A549 (cell line): ENCODE measurements around the gene MPST. TPM values are rescaled to one million over a fixed set of nuclear protein-coding genes. Genes with fewer than 3 reads are reported as not detected.

ENCODE experiments used
- ATAC-seq, 2 experiments: fragments of 200-7000 bp in 1 of 2; fragments of >200 bp in 1 of 2; cut with Nextera tagmentation in 1 of 2; cut with Tn5 transposase in 1 of 2; 3 replicates each; pipeline versions ENCODE4 v1.8.0 to v1.9.1; 2018 to 2020; ENCODE audit warnings: mild to moderate bottlenecking in 1 of 2, moderate library complexity in 1 of 2
- CTCF ChIA-PET: fragments of 300-600 bp; sonication (Branson Sonifier 250); formaldehyde crosslinking; extraction: SDS; loops from one replicate; lab custom pipeline; 2021; ENCODE audit warnings: antibody characterized with exemption, inconsistent platforms; lab: Yijun Ruan, JAX
- POLR2A ChIA-PET: fragments of 350-600 bp; formaldehyde crosslinking; extraction: SDS; loops from one replicate; lab custom pipeline; 2021; ENCODE audit warnings: antibody characterized with exemption, inconsistent platforms; lab: Yijun Ruan, JAX
- DNase-seq, 2 experiments: peaks; one replicate each; pipeline versions ENCODE4 v3.0.0 to v3.0.0-alpha.2; 2011 to 2016; ENCODE audit warnings: low read depth in 1 of 2, low spot score in 1 of 2
- FAIRE-seq: peaks from 2 replicates; lab custom pipeline; 2011; peaks lifted over from hg19 to GRCh38; lab: Jason Lieb, UNC
- H3K27ac ChIP-seq, 2 experiments: fragments of >200 bp; sonication (Bioruptor Twin); formaldehyde crosslinking; 3 replicates each; pipeline ENCODE4 v1.5.1; 2016 to 2017
- H3K4me1 ChIP-seq: fragments of >200 bp; sonication (Bioruptor Twin); formaldehyde crosslinking; 3 replicates; pipeline ENCODE4 v1.6.1; 2016
- H3K4me2 ChIP-seq: fragments of >200 bp; sonication (Bioruptor Twin); formaldehyde crosslinking; 3 replicates; pipeline ENCODE4 v1.6.1; 2016
- H3K4me3 ChIP-seq: fragments of >200 bp; sonication (Bioruptor Twin); formaldehyde crosslinking; 3 replicates; pipeline ENCODE4 v1.5.1; 2016
- H3K9me3 ChIP-seq: fragments of >200 bp; sonication (Bioruptor Twin); formaldehyde crosslinking; 3 replicates; pipeline ENCODE4 v1.6.1; 2016
- CEBPB ChIP-seq, 2 experiments: fragments of >200 bp in 1 of 2; sonication (Bioruptor Twin) in 1 of 2; formaldehyde crosslinking in 1 of 2; IDR thresholded peaks; 2 replicates each; pipeline ENCODE4 v1.6.1; 2012 to 2016
- ESRRA ChIP-seq: fragments of 150-350 bp; IDR thresholded peaks from 2 replicates; pipeline ENCODE4 v1.6.1; 2014; ENCODE audit warnings: mild to moderate bottlenecking, low read length, borderline replicate concordance
- HDAC2 ChIP-seq: fragments of 200-600 bp; sonication (generic); IDR thresholded peaks from 2 replicates; pipeline ENCODE4 v1.6.1; 2016
- HOXB5 ChIP-seq: fragments of 250-450 bp; sonication (Bioruptor Pico); IDR thresholded peaks from 2 replicates; pipeline ENCODE4 v1.5.0; 2020; ENCODE audit warnings: mild to moderate bottlenecking, moderate library complexity
- JUNB ChIP-seq: fragments of >200 bp; sonication (Bioruptor Twin); formaldehyde crosslinking; IDR thresholded peaks from 2 replicates; pipeline ENCODE4 v1.6.1; 2016
- MAFK ChIP-seq: fragments of 450-650 bp; IDR thresholded peaks from 2 replicates; pipeline ENCODE4 v1.6.1; 2014; ENCODE audit not compliant: partially characterized antibody
- MAZ ChIP-seq: fragments of 150-350 bp; IDR thresholded peaks from 2 replicates; pipeline ENCODE4 v1.6.1; 2014; ENCODE audit warnings: antibody characterized with exemption, low read depth, low read length, borderline replicate concordance
- MYC ChIP-seq: IDR thresholded peaks from 2 replicates; pipeline ENCODE4 v1.6.1; 2012; ENCODE audit warnings: mild to moderate bottlenecking, inconsistent platforms, low read length, improper control_type of control experiment, borderline replicate concordance
- NFE2L2 ChIP-seq: fragments of 150-350 bp; conservative IDR thresholded peaks from 2 replicates; pipeline ENCODE4 v1.6.1; 2014; ENCODE audit warnings: low read length
- NPAS2 ChIP-seq: fragments of 250-450 bp; sonication (Bioruptor Pico); IDR thresholded peaks from 2 replicates; pipeline ENCODE4 v1.8.0; 2022; ENCODE audit warnings: mild to moderate bottlenecking, moderate library complexity, borderline replicate concordance
- PHF8 ChIP-seq: fragments of 200-600 bp; sonication (generic); IDR thresholded peaks from 2 replicates; pipeline ENCODE4 v1.6.1; 2016; ENCODE audit warnings: low read depth, mild to moderate bottlenecking, antibody characterized with exemption, moderate library complexity, borderline replicate concordance
- POLR2A ChIP-seq: IDR thresholded peaks from 2 replicates; pipeline ENCODE4 v1.6.1; 2012; ENCODE audit warnings: mild to moderate bottlenecking, low read length
- POLR2AphosphoS2 ChIP-seq: conservative IDR thresholded peaks from 2 replicates; pipeline ENCODE4 v1.6.1; 2012; ENCODE audit warnings: low read length, improper control_type of control experiment, inconsistent platforms
- RARB ChIP-seq: fragments of 250-450 bp; sonication (Bioruptor Pico); IDR thresholded peaks from 2 replicates; pipeline ENCODE4 v1.8.0; 2021; ENCODE audit warnings: mild to moderate bottlenecking, moderate library complexity
- RFX5 ChIP-seq: fragments of 450-650 bp; IDR thresholded peaks from 2 replicates; pipeline ENCODE4 v1.7.1; 2014; ENCODE audit warnings: antibody characterized with exemption, mild to moderate bottlenecking, moderate library complexity
- RNF2 ChIP-seq: fragments of 200-600 bp; sonication (generic); IDR thresholded peaks from 2 replicates; pipeline ENCODE4 v1.6.1; 2016; ENCODE audit warnings: low read depth, mild to moderate bottlenecking, antibody characterized with exemption, moderate library complexity, borderline replicate concordance
- TFCP2L1 ChIP-seq: fragments of 250-450 bp; sonication (Bioruptor Pico); IDR thresholded peaks from 2 replicates; pipeline ENCODE4 v1.5.0; 2021; ENCODE audit warnings: mild to moderate bottlenecking
- TP53 ChIP-seq: fragments of 250-450 bp; sonication (Bioruptor Pico); IDR thresholded peaks from 2 replicates; pipeline ENCODE4 v1.5.0; 2021; ENCODE audit warnings: mild to moderate bottlenecking, moderate library complexity
- ZFP36 ChIP-seq: fragments of 450-650 bp; IDR thresholded peaks from 2 replicates; pipeline ENCODE4 v1.6.1; 2014; ENCODE audit warnings: borderline replicate concordance; ENCODE audit not compliant: partially characterized antibody
- ZNF302 ChIP-seq: fragments of 250-450 bp; sonication (Bioruptor Pico); IDR thresholded peaks from 2 replicates; pipeline ENCODE4 v1.9.0; 2021; ENCODE audit warnings: inconsistent platforms, mild to moderate bottlenecking, moderate library complexity
- WGBS: methylation state at CpG from one replicate; pipeline ENCODE4 v1.1.6; 2017; ENCODE audit errors: missing lambda C conversion rate; 5-methylcytosine and 5-hydroxymethylcytosine counted together
- polyA plus RNA-seq, 4 experiments: library from polyadenylated mRNA; depleted of rRNA in 3 of 4; stranded (reverse); fragments of >200 nt; fragmentation: RNase III in 1 of 4; extraction: RNeasy Plus Mini Kit Qiagen cat#74134 plus additional on column Dnase treatment in 1 of 4; gene quantifications; 2 replicates in 3 of 4; 3 replicates in 1 of 4; pipeline ENCODE4 v1.2.3, GENCODE V29; 2011 to 2017
- TF ChIP-seq, protein P1 (sequence below): IDR thresholded peaks from 2 replicates; pipeline ENCODE4 v1.6.1; 2012
- TF ChIP-seq, protein P2 (sequence below): fragments of 250-450 bp; sonication (Bioruptor Pico); IDR thresholded peaks from 2 replicates; pipeline ENCODE4 v1.5.0; 2021; ENCODE audit warnings: mild to moderate bottlenecking, moderate library complexity, borderline replicate concordance
- TF ChIP-seq, protein P3 (sequence below): fragments of >200 bp; sonication (Bioruptor Twin); formaldehyde crosslinking; IDR thresholded peaks from 3 replicates; pipeline ENCODE4 v1.6.1; 2016
- TF ChIP-seq, protein P4 (sequence below): fragments of 200-600 bp; sonication (generic); IDR thresholded peaks from 2 replicates; pipeline ENCODE4 v1.6.1; 2016; ENCODE audit warnings: antibody characterized with exemption, mild to moderate bottlenecking, moderate library complexity

The MPST gene
- polyA plus RNA-seq, 2 of the 4 experiments (the other 2 are of a cell fraction) = 44.2 to 63.3 TPM

DNA sequence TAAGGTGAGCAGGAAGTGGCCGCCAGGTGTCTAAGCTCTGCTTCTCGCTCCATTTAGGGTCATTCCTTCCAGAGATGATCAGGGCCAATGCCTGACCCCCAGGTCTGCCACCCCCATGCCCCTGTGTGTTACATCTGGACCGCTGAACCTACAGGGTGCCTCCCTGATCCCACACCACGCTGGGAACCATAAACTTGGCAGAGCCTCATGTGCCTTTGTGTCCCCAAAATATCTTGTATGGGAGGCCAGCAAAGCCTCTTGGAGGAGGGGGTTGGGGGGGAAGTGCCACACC is 4.0 kb upstream of the MPST start:
- FAIRE-seq (no peak), ATAC-seq (no peak), DNase-seq (no peak)
- 80% methylated on average over 4 of the region's 4 CpGs for whole genome bisulfite sequencing
- Histone ChIP-seq H3K4me3 (no peak overlapping the region), H3K4me2 (no peak overlapping the region), H3K9me3 (no peaks in the 10 kb centered on the region), H3K27ac (0 out of 6 replicates have a peak overlapping the region, but pooled peaks of 1 of the 2 experiments have one; percentile 32), H3K4me1 (peaks cover 28% of the 10 kb centered on the region)
- ChIA-PET CTCF (interaction anchor here (2.4 to 9.0 kb wide), 2 partner anchors 15 to 29 kb away, joined by 7 to 77 read pairs; no protein-coding TSS in a partner anchor), POLR2A (interaction anchor here (0.7 kb wide), 1 partner anchor 1992 kb away, joined by 6 read pairs; no protein-coding TSS in a partner anchor)
- TF ChIP-seq JUNB (no peak), ZNF302 (CRISPR knock-in tag) (no peak)

DNA sequence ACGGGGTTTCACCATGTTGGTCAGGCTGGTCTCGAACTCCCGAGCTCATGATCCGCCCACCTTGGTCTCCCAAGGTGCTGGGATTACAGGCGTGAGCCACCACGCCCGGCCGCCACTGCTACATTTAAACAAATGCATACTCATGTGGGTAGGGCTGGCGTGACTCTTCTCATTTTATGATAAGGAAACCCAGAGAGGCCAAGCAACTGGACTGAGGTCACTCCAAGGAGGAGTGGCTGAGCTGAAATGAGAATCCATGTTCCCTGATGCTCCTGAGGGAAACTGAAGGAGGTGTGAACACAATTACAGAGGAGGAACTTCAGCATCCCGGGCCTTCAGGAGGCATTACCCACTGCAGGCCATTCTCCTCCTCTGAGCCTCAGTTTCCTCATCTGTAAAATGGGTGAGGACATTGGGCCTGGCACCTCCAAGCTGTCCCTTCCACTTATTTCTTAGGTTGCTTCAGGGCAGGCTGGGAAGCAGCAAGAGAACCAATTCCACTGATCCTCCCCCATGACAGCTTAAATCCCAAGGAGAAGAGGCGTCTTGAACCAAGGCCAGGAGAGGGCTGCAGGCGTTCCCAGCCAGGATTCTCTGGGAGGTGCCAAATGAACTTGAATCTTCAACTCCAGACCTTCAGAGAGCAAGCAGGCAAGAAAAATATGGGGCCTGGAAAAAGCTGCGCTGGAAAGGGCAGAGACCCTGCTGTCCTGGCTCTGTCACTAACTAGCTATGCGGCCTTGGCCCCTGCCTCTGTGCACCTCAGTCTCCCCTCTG is 3.2 kb upstream of the MPST start:
- no peaks in the 10 kb centered on the region for H3K9me3 ChIP-seq
- FAIRE-seq (no peak), ATAC-seq (no peak), DNase-seq (no peak)
- H3K4me1 ChIP-seq = peaks cover 34% of the 10 kb centered on the region
- no peak overlapping the region for H3K4me3 ChIP-seq
- no peak overlapping the region for H3K4me2 ChIP-seq
- CTCF ChIA-PET = interaction anchor here (0.5 to 9.0 kb wide), 5 partner anchors 15 to 1639 kb away, joined by 3 to 77 read pairs (median 7); no protein-coding TSS in a partner anchor
- TF ChIP-seq RFX5 (no peak), TP53 (CRISPR knock-in tag) (no peak), ZFP36 (no peak), NPAS2 (CRISPR knock-in tag) (no peak), TFCP2L1 (CRISPR knock-in tag) (no peak), CEBPB (IDR thresholded peaks at IDR 0.05) (no peak), POLR2A (no peak), RARB (no peak), POLR2AphosphoS2 (no peak), MYC (no peak), ZNF302 (CRISPR knock-in tag) (no peak), HOXB5 (CRISPR knock-in tag) (no peak), HDAC2 (no peak), PHF8 (no peak), MAFK (no peak)
- TF ChIP-seq, protein P1, sequence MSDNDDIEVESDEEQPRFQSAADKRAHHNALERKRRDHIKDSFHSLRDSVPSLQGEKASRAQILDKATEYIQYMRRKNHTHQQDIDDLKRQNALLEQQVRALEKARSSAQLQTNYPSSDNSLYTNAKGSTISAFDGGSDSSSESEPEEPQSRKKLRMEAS = no peak
- TF ChIP-seq, protein P2, sequence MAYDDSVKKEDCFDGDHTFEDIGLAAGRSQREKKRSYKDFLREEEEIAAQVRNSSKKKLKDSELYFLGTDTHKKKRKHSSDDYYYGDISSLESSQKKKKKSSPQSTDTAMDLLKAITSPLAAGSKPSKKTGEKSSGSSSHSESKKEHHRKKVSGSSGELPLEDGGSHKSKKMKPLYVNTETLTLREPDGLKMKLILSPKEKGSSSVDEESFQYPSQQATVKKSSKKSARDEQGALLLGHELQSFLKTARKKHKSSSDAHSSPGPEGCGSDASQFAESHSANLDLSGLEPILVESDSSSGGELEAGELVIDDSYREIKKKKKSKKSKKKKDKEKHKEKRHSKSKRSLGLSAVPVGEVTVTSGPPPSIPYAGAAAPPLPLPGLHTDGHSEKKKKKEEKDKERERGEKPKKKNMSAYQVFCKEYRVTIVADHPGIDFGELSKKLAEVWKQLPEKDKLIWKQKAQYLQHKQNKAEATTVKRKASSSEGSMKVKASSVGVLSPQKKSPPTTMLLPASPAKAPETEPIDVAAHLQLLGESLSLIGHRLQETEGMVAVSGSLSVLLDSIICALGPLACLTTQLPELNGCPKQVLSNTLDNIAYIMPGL (CRISPR knock-in tag) = no peak
- TF ChIP-seq, protein P3, sequence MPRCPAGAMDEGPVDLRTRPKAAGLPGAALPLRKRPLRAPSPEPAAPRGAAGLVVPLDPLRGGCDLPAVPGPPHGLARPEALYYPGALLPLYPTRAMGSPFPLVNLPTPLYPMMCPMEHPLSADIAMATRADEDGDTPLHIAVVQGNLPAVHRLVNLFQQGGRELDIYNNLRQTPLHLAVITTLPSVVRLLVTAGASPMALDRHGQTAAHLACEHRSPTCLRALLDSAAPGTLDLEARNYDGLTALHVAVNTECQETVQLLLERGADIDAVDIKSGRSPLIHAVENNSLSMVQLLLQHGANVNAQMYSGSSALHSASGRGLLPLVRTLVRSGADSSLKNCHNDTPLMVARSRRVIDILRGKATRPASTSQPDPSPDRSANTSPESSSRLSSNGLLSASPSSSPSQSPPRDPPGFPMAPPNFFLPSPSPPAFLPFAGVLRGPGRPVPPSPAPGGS = no peak
- 84% methylated on average over 5 of the region's 14 CpGs for WGBS
- no peak overlapping the region for H3K27ac ChIP-seq
- POLR2A ChIA-PET = interaction anchor here (0.7 kb wide), 1 partner anchor 1992 kb away, joined by 6 read pairs; no protein-coding TSS in a partner anchor

DNA sequence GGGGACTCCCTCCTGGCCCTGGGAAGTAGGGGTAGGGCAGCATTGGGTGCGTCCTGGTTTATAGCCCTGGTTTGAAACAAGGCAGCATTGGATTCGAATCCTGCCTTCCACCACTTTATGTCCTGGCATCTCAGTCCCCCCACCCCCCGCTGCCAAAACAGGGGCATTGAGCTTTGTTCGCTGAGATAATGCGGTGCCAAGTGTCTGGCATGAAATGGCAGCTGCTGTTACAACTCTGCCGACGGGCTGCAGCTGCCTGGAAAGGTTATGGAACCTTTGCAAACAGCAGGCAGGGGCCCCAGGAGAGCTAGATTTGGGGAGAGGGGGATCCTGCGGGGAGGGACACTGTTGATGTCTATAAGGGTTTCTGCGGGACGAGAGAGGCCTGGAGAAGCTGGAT is 2.2 kb upstream of the MPST start:
- Histone ChIP-seq H3K9me3 (no peaks in the 10 kb centered on the region), H3K27ac (peak overlapping the region in 1 of 2 experiments; percentile 99; a peak in 2 of 6 replicates), H3K4me3 (no peak overlapping the region), H3K4me2 (peak overlapping the region; percentile 71), H3K4me1 (peaks cover 39% of the 10 kb centered on the region)
- ChIA-PET POLR2A (no interaction called here), CTCF (interaction anchor here (0.5 to 9.0 kb wide), 6 partner anchors 7 to 1640 kb away, joined by 3 to 79 read pairs (median 9); no protein-coding TSS in a partner anchor)
- ATAC-seq (no peak), FAIRE-seq (no peak), DNase-seq (no peak)
- 97% methylated on average over 4 of the region's 10 CpGs for WGBS
- TF ChIP-seq, protein P4, sequence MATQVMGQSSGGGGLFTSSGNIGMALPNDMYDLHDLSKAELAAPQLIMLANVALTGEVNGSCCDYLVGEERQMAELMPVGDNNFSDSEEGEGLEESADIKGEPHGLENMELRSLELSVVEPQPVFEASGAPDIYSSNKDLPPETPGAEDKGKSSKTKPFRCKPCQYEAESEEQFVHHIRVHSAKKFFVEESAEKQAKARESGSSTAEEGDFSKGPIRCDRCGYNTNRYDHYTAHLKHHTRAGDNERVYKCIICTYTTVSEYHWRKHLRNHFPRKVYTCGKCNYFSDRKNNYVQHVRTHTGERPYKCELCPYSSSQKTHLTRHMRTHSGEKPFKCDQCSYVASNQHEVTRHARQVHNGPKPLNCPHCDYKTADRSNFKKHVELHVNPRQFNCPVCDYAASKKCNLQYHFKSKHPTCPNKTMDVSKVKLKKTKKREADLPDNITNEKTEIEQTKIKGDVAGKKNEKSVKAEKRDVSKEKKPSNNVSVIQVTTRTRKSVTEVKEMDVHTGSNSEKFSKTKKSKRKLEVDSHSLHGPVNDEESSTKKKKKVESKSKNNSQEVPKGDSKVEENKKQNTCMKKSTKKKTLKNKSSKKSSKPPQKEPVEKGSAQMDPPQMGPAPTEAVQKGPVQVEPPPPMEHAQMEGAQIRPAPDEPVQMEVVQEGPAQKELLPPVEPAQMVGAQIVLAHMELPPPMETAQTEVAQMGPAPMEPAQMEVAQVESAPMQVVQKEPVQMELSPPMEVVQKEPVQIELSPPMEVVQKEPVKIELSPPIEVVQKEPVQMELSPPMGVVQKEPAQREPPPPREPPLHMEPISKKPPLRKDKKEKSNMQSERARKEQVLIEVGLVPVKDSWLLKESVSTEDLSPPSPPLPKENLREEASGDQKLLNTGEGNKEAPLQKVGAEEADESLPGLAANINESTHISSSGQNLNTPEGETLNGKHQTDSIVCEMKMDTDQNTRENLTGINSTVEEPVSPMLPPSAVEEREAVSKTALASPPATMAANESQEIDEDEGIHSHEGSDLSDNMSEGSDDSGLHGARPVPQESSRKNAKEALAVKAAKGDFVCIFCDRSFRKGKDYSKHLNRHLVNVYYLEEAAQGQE = no peak
- TF ChIP-seq RARB (no peak), RNF2 (no peak), ESRRA (no peak), ZNF302 (CRISPR knock-in tag) (no peak), HDAC2 (no peak), NFE2L2 (no peak), MAZ (no peak), PHF8 (no peak)
- TF ChIP-seq, protein P2 (CRISPR knock-in tag) = no peak
